HG03066 (cell line): Measurements from ENCODE around the gene MAP7D2.

Experiments used
- ATAC-seq: cut with Tn5 transposase; IDR thresholded peaks from one replicate; pipeline ENCODE4 v1.9.1; 2021; ENCODE audit warnings: low read depth; ENCODE audit not compliant: unreplicated experiment

MAP7D2 gene

DNA sequence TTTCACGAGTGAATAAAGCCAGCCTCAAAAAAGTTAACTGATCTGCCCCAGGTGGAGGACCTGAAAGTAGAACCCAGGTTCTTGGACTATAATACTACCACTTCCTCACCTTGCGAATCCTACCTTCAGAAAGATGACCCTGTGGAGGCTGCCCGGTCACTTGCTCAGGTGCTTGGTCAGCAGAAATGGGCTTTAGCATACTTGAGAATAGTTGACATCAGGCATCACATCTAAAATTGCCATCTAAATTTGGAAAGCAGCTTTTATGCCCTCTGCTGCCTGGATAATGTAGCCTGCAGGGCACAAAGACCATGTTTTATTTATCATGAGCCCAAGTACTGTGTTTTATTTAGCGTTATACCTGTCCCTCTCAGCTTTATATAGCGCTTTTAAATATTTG is 128.9 kb downstream of the MAP7D2 start:
- ATAC-seq: no peak

DNA sequence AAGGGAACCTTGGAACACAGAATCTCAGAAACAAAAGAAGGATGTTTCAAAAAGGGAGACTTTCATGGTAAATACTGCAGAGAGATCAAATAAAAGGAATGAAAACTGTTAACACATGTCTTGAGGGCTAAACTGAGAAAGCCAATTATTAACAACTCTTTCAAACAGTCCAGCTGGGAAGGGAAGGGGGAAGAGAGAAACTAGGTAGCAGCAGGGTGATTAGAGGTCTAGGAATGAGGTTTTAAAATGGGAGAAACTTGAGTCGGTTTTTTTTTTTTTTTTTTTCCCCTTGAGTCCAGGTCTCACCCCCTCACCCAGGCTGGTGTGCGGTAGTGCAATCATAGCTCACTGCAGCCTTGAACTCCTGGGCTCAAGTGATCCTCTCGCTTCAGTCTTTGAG is 130.2 kb downstream of the MAP7D2 start:
- no peak for ATAC-seq

DNA sequence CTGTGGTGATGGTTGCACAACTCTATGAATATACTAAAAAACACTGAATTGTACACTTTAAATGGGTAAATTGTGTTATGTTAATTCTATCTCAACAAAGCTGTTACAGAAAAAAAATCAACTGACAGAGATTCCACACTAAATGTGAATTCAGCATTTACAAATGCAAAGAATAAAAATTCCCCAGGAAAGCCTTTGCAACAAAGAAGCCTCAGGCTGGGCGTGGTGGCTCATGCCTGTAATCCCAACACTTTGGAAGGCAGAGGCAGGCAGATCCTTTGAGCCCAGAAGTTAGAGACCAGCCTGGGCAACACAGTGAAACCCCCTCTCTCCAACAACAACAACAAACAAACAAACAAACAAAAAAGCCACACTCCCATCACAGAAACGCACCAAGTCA is 134.8 kb downstream of the MAP7D2 start:
- no peak for ATAC-seq

DNA sequence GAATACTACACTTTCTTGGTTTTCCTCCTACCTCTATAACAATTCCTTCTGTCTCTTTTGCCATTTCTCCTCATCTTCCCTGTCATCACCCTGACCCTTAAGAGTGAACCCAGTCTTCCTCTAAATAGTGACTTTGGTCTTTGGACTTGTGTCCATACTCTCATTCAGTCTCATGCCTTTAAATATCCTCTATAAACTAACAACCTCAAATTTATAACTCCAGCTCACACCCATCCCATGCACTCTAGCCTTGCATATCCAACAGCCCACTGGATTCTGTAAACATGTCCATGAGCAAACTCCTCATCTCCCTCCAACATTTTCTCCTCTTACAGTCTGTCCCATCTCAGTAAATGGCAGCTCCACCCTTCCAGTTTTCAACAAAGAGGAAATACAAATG is 140.9 kb downstream of the MAP7D2 start:
- no peak for ATAC-seq

DNA sequence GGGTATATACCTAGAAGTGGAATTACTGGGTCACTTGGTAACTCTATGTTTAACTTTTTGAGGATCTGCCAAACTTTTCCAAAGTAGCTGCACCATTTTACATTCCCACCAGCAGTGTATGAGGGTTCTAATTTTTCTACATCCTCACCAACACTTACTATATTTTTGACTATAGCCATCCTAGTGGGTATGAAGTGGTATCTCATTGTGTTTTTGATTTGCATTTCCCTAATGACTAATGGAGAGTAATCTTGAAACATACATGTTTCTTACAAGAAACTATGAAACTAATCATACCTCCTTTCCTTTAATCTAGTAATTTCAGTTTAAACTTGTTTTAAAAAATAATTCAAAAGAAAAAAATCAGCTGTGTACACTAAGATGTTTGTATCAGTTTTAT is 143.7 kb downstream of the MAP7D2 start:
- no peak for ATAC-seq

DNA sequence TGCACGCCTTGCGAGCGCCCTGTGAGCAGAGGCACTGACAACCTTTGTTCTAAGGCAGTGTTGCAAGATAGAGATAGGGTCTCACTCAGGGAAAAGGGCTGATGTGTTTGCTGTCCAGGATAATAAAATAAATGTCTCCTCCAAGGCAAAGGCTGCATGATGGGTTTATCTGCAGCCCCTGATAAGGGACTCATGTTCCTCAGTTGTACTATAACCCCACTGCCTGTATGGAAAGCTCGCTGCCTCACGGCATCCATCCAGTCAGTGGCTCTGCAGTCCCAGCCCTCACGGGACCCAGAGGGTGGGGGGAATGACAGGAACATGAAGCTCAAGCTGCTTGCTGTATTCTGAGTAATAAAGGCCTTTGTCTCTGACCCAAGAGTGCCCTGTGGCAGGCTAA is 148.4 kb downstream of the MAP7D2 start:
- ATAC-seq: no peak

DNA sequence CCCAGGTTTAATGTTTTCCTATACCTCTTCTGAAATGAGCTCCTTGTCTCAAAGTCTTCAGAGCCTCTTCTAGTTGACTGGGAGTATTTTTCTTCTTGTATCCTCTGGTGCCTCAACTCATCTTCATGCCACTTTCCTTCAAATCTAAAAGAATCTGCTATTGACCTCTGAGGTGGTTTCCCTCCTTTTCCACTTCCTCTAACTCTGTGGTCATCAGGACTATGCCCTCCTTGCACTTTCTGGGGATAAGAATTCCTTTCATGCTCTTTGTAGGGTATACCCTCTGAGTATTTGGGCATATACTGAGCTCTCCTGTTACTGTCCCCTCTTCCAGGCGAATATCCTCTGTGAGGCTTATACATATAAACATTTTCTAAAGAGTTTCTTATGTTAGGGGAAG is 150.7 kb downstream of the MAP7D2 start:
- ATAC-seq: no peak

DNA sequence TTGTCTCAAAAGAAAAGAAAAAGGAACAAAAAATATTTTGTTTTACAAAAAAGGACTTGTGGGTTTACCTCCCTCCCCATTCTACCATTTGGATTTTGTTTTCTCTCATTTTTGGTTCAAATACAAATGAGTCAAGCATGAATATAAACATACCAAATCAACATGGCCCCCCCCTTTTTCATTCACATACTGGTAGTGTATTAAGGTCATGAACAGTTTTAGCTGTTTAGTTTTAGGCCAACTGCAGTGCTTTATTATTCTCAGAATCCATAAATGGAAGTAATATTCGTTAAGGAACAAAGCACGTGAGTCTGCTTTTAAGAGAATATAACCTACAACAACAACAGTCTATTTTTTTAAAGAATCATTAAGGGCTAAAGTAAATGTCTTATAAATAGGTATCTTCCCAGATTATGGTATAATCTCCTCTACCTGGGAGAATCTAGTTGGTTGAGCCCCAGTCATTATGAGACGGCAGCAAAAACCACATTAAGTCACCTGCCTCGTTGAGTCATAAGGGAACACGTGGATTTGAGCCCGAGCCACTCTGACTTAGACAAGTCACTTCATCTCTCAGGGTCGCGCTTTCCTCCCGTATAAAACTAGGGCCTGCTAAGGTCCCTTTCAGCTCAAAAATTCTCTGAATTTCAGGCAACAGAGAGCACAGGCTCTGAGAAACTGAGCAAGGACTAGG is 152.5 kb downstream of the MAP7D2 start:
- no peak for ATAC-seq

DNA sequence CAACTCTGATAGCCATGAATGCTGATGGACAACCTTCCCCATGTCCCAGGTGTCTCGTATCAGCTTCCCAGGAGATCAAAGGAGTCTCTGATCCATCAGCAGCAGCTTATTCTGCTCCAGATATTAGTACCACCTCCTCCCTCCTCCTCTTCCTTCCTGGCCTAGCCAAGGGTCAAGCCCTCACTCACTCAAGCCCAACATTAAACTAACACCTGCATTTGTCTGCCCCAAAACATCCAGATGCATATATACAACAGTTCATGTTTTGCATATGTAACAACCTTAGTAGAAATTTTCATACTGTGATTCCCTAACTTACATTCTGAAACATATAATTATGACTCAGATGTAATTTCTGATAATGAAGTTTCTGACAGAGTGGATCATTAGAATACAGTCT is 155.8 kb downstream of the MAP7D2 start:
- no peak for ATAC-seq

DNA sequence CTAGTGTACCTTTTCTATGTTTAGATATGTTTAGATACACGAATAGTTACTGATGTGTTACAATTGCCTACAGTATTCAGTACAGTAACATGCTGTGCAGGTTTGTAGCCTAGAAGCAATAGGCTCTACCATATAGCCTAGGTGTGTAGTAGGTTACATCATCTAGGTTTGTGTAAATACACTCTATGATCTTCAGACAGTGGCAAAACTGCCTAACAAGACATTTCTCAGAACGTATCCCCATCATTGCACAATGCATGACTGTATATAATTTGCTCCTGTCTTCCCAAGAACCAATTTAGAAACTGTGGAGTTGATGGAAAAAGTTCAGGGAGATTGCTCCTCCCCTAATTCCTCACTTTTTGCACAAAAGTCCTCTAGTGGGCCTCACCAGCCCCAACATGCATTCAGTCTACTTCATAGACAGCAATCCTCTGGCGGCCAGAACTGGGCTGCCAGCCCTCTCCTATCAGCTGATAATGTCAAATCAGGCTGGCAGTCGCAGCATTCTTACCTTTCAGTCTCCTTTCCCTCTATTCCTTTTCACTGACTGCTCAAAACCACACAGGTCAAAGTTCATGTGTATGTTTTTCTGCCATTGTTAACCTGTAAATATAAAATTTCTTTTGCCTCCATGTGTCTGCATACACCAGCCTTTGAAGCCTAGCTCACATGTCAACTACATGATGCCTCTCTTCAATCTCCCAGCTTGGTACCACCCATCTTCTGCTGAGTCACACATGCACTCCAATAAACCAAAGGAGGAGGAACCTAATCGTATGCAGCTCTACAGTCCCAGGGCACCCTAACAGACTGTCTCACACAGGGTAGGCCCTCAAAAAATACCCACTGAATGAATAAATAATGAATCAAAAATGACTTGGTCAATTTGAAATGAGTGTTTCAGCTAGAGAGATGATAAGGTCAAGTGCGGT is 157.9 kb downstream of the MAP7D2 start:
- ATAC-seq: no peak

DNA sequence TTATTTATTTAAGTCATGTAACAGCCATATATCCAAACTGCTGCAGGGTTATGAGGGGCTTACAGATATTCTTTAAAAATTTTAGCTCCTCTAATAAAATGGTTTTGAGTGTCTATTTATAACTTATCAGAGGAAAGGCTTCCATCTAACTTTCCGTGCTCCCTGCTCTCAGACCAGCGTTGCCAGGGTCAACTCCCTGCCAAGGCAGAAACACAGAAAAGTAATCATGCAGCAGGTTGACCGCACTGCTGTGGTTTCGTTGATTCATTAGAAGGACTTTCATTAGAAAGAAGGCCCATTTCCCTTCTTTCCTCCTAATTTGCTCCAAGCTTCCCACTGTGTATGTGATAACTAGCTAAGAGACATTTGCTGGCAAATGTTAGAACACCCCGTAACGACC is 159.8 kb downstream of the MAP7D2 start:
- ATAC-seq: no peak
